GM12878 (cell line): ENCODE data around the gene JAG1. TPM values are rescaled to one million over a fixed set of nuclear protein-coding genes. Genes with fewer than 3 reads are reported as not detected.

Experiments
- ATAC-seq: fragments of 200-7000 bp; cut with Tn5 transposase; 3 replicates; pipeline ENCODE4 v1.9.1; 2020; ENCODE audit warnings: mild to moderate bottlenecking, moderate library complexity
- BruUV-seq: library from RNA; stranded (reverse); fragments of 400-500 nt; replicated peaks from 2 replicates; lab custom pipeline; 2021; lab: Mats Ljungman, UMichigan
- CTCF ChIA-PET: fragments of 300-600 bp; sonication (Branson Sonifier 250); formaldehyde crosslinking; extraction: SDS; loops from one replicate; lab custom pipeline; 2021; ENCODE audit warnings: inconsistent platforms; lab: Yijun Ruan, JAX
- POLR2A ChIA-PET: fragments of 350-600 bp; formaldehyde crosslinking; extraction: SDS; loops from one replicate; lab custom pipeline; 2021; ENCODE audit warnings: inconsistent platforms; lab: Charles Lee
- RAD21 ChIA-PET: fragments of 300-600 bp; sonication (Branson Sonifier 250); formaldehyde crosslinking; loops from one replicate; lab custom pipeline; 2023; ENCODE audit warnings: antibody characterized with exemption; ENCODE audit not compliant: unreplicated experiment; lab: Charles Lee
- SMC1A ChIA-PET: fragments of 300-600 bp; sonication (Branson Sonifier 250); formaldehyde crosslinking; loops from one replicate; lab custom pipeline; 2023; ENCODE audit not compliant: unreplicated experiment, uncharacterized antibody; lab: Charles Lee
- DNase-seq: peaks from one replicate; pipeline ENCODE4 v3.0.0-alpha.2; 2011; ENCODE audit warnings: low read depth, low spot score
- FAIRE-seq: peaks from 3 replicates; lab custom pipeline; 2011; peaks lifted over from hg19 to GRCh38; lab: Jason Lieb, UNC
- H2AFZ ChIP-seq: 2 replicates; pipeline ENCODE4 v1.6.0; 2011; ENCODE audit warnings: low read depth, low read length, control low read depth; ENCODE audit not compliant: control insufficient read depth
- H3K27ac ChIP-seq: 2 replicates; pipeline ENCODE4 v1.5.1; 2011; ENCODE audit warnings: control low read depth; ENCODE audit not compliant: control insufficient read depth, insufficient read depth
- H3K27me3 ChIP-seq, 2 experiments: replicated peaks in 1 of 2; 2 replicates each; pipeline versions ENCODE4 v1.6.0 to v1.6.1; 2011; ENCODE audit warnings: low read length in 1 of 2; ENCODE audit not compliant: control insufficient read depth in 2 of 2, insufficient read depth in 2 of 2
- H3K36me3 ChIP-seq, 2 experiments: 2 replicates each; pipeline ENCODE4 v1.5.1; 2011; ENCODE audit warnings: low read length in 1 of 2; ENCODE audit not compliant: control insufficient read depth in 2 of 2, insufficient read depth in 2 of 2
- H3K4me1 ChIP-seq: 2 replicates; pipeline ENCODE4 v1.6.1; 2011; ENCODE audit warnings: mild to moderate bottlenecking, low read length, moderate library complexity, mixed read lengths; ENCODE audit not compliant: control insufficient read depth, insufficient read depth
- H3K4me2 ChIP-seq: 2 replicates; pipeline ENCODE4 v1.6.0; 2011; ENCODE audit warnings: control low read depth; ENCODE audit not compliant: control insufficient read depth, insufficient read depth
- H3K4me3 ChIP-seq: fragments of 200-600 bp; sonication (generic); 2 replicates; pipeline ENCODE4 v1.5.1; 2016
- H3K79me2 ChIP-seq: 2 replicates; pipeline ENCODE4 v1.6.0; 2011; ENCODE audit warnings: low read length; ENCODE audit not compliant: control insufficient read depth, insufficient read depth
- H3K9ac ChIP-seq: 2 replicates; pipeline ENCODE4 v1.8.0; 2011; ENCODE audit warnings: low read length, control low read depth, mixed read lengths; ENCODE audit not compliant: control insufficient read depth, insufficient read depth
- H3K9me3 ChIP-seq: replicated peaks from 3 replicates; pipeline ENCODE4 v1.5.1; 2011; ENCODE audit warnings: mild to moderate bottlenecking, low read length; ENCODE audit not compliant: control insufficient read depth, insufficient read depth
- H4K20me1 ChIP-seq: 2 replicates; pipeline ENCODE4 v1.6.0; 2011; ENCODE audit not compliant: control insufficient read depth, insufficient read depth
- ASH2L ChIP-seq: fragments of 300-600, 200-600 bp; sonication (generic); IDR thresholded peaks from 2 replicates; pipeline ENCODE4 v1.6.1; 2017; ENCODE audit warnings: low read depth, mild to moderate bottlenecking, borderline replicate concordance
- CEBPZ ChIP-seq: fragments of 150-350 bp; IDR thresholded peaks from 2 replicates; pipeline ENCODE4 v1.6.1; 2016; ENCODE audit warnings: low read depth, low read length
- NFYA ChIP-seq: IDR thresholded peaks from 2 replicates; pipeline ENCODE4 v1.6.1; 2011; ENCODE audit warnings: low read depth, mild to moderate bottlenecking, low read length, improper control_type of control experiment, borderline replicate concordance
- POLR2A ChIP-seq: IDR thresholded peaks from 2 replicates; pipeline ENCODE4 v1.6.1; 2011; ENCODE audit warnings: low read depth, mild to moderate bottlenecking, low read length
- RBBP5 ChIP-seq: fragments of 200-600 bp; sonication (generic); conservative IDR thresholded peaks from 2 replicates; pipeline ENCODE4 v1.6.1; 2016
- SP1 ChIP-seq: IDR thresholded peaks from one replicate; pipeline ENCODE4 v1.6.1; 2011; ENCODE audit warnings: low read depth, low read length
- TCF7 ChIP-seq: IDR thresholded peaks from 2 replicates; pipeline ENCODE4 v1.6.1; 2014; ENCODE audit warnings: antibody characterized with exemption, borderline replicate concordance
- ZNF24 ChIP-seq: fragments of 450-650 bp; IDR thresholded peaks from 2 replicates; pipeline ENCODE4 v1.6.1; 2017; ENCODE audit warnings: antibody characterized with exemption, mild to moderate bottlenecking
- WGBS: methylation state at CpG from one replicate; pipeline ENCODE4 v1.1.6; 2016; ENCODE audit warnings: low lambda C conversion rate; ENCODE audit not compliant: insufficient replicate concordance, insufficient coverage; ENCODE audit errors: missing lambda C conversion rate; 5-methylcytosine and 5-hydroxymethylcytosine counted together
- in situ Hi-C: fragments of 300-500 bp; cut with MboI; formaldehyde crosslinking; loops from 9 replicates; pipeline ENCODE4 v1.14.3; 2018; ENCODE audit warnings: mixed read lengths
- intact Hi-C: fragments of 100-400 bp; cut with micrococcal nuclease; formaldehyde crosslinking; loops from one replicate; pipeline ENCODE4 v1.14.2; 2022; ENCODE audit not compliant: unreplicated experiment
- polyA plus RNA-seq, 11 experiments: library from polyadenylated mRNA; depleted of rRNA in 4 of 11; unstranded in 6 of 11; stranded (reverse) in 5 of 11; fragments of >200 nt; fragmentation: Nextera tagmentation in 4 of 11; fragmentation: Illumina TruSeq in 1 of 11; extraction: Ambion mirVana in 4 of 11; extraction: Trizol in 1 of 11; gene quantifications; 1 replicate in 1 of 11; 2 replicates in 10 of 11; pipeline versions ENCODE4 v1.2.1 to v1.2.3, GENCODE V29; 2011 to 2016; ENCODE audit warnings: inconsistent platforms in 2 of 11, missing spikeins in 2 of 11, low read depth in 1 of 11
- total RNA-seq, 4 experiments: library from RNA; depleted of rRNA in 3 of 4; stranded (reverse); fragments of >200 nt in 3 of 4; fragmentation: Illumina TruSeq in 1 of 4; extraction: Trizol in 1 of 4; gene quantifications; 2 replicates each; pipeline versions ENCODE4 v1.2.1 to v1.2.3, GENCODE V29; 2013 to 2021
- TF ChIP-seq, protein P1 (sequence below): fragments of 450-650 bp; formaldehyde crosslinking; IDR thresholded peaks from 2 replicates; pipeline ENCODE4 v1.5.0; 2022; ENCODE audit warnings: mild to moderate bottlenecking, missing genetic modification characterization
- TF ChIP-seq, protein P2 (sequence below), 3 experiments: IDR thresholded peaks in 2 of 3; conservative IDR thresholded peaks in 1 of 3; 2 replicates each; pipeline ENCODE4 v1.5.1; 2011; ENCODE audit warnings: low read depth in 3 of 3, low read length in 3 of 3, mild to moderate bottlenecking in 3 of 3, control low read depth in 2 of 3, moderate library complexity in 2 of 3, inconsistent platforms in 1 of 3, mixed read lengths in 1 of 3; ENCODE audit not compliant: control insufficient read depth in 2 of 3, insufficient read depth in 1 of 3; ENCODE audit errors: extremely low read depth in 1 of 3
- TF ChIP-seq, protein P3 (sequence below): IDR thresholded peaks from 2 replicates; pipeline ENCODE4 v1.6.1; 2011; ENCODE audit warnings: mild to moderate bottlenecking, low read depth, low read length, moderate library complexity; ENCODE audit not compliant: insufficient replicate concordance

The JAG1 gene
- total and polyA plus RNA-seq, 10 of the 15 experiments (the other 5 are each of a cell fraction or from before 2014, with no cell fraction given): 0.66 to 6.9 (median 1.8) TPM

DNA sequence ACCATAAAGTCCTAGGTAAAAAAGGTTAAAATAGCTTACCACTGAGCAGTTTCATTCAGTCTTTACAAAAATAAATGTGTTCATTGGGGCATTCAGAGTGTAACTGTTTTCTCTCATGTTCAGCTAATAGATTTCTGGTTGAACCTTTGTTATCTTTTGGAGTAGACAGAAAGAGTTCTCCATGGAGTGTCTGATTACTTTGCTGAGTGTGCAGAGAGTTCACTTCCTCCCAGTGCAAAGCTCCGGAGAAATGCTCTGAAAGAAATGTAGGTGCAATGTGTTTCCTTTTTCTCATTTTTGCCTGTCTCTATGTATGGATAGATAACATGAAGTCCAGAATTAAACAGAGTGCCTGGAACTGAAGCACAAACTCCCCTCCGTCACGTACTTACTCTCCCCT is 52.6 kb downstream of the JAG1 start:
- POLR2A ChIA-PET: no interaction called here
- Histone ChIP-seq H3K79me2 (no peaks in the 10 kb centered on the region), H2AFZ (no peak overlapping the region), H3K4me2 (no peak overlapping the region), H3K36me3 (peaks cover 0 to 1% of the 10 kb centered on the region in 2 experiments; a peak in 1 of 4 replicates), H3K27me3 (no peaks in the 10 kb centered on the region), H3K27ac (no peak overlapping the region), H3K4me3 (no peak overlapping the region), H4K20me1 (no peaks in the 10 kb centered on the region), H3K4me1 (no peaks in the 10 kb centered on the region; the same call in 1 of the 2 replicates), H3K9ac (no peak overlapping the region), H3K9me3 (no peaks in the 10 kb centered on the region)
- DNase-seq (no peak), FAIRE-seq (no peak), ATAC-seq (no peak)
- BruUV-seq: no TSS peak
- TF ChIP-seq, protein P1, sequence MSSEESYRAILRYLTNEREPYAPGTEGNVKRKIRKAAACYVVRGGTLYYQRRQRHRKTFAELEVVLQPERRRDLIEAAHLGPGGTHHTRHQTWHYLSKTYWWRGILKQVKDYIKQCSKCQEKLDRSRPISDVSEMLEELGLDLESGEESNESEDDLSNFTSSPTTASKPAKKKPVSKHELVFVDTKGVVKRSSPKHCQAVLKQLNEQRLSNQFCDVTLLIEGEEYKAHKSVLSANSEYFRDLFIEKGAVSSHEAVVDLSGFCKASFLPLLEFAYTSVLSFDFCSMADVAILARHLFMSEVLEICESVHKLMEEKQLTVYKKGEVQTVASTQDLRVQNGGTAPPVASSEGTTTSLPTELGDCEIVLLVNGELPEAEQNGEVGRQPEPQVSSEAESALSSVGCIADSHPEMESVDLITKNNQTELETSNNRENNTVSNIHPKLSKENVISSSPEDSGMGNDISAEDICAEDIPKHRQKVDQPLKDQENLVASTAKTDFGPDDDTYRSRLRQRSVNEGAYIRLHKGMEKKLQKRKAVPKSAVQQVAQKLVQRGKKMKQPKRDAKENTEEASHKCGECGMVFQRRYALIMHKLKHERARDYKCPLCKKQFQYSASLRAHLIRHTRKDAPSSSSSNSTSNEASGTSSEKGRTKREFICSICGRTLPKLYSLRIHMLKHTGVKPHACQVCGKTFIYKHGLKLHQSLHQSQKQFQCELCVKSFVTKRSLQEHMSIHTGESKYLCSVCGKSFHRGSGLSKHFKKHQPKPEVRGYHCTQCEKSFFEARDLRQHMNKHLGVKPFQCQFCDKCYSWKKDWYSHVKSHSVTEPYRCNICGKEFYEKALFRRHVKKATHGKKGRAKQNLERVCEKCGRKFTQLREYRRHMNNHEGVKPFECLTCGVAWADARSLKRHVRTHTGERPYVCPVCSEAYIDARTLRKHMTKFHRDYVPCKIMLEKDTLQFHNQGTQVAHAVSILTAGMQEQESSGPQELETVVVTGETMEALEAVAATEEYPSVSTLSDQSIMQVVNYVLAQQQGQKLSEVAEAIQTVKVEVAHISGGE (CRISPR knock-in tag): no peak
- TF ChIP-seq TCF7 (no peak), ASH2L (no peak), CEBPZ (no peak), NFYA (no peak), ZNF24 (no peak), SP1 (no peak), RBBP5 (no peak), POLR2A (no peak)
- TF ChIP-seq, protein P2, sequence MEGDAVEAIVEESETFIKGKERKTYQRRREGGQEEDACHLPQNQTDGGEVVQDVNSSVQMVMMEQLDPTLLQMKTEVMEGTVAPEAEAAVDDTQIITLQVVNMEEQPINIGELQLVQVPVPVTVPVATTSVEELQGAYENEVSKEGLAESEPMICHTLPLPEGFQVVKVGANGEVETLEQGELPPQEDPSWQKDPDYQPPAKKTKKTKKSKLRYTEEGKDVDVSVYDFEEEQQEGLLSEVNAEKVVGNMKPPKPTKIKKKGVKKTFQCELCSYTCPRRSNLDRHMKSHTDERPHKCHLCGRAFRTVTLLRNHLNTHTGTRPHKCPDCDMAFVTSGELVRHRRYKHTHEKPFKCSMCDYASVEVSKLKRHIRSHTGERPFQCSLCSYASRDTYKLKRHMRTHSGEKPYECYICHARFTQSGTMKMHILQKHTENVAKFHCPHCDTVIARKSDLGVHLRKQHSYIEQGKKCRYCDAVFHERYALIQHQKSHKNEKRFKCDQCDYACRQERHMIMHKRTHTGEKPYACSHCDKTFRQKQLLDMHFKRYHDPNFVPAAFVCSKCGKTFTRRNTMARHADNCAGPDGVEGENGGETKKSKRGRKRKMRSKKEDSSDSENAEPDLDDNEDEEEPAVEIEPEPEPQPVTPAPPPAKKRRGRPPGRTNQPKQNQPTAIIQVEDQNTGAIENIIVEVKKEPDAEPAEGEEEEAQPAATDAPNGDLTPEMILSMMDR (IDR thresholded peaks at IDR 0.05 in 2 of 3, conservative IDR thresholded peaks at IDR 0.05 in 1 of 3; ENCODE audit: control insufficient read depth in 2 of 3, extremely low read depth in 1 of 3, insufficient read depth in 1 of 3, low read depth in 3 of 3, low read length in 3 of 3): no peak
- TF ChIP-seq, protein P3, sequence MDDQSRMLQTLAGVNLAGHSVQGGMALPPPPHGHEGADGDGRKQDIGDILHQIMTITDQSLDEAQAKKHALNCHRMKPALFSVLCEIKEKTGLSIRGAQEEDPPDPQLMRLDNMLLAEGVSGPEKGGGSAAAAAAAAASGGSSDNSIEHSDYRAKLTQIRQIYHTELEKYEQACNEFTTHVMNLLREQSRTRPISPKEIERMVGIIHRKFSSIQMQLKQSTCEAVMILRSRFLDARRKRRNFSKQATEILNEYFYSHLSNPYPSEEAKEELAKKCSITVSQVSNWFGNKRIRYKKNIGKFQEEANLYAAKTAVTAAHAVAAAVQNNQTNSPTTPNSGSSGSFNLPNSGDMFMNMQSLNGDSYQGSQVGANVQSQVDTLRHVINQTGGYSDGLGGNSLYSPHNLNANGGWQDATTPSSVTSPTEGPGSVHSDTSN: no peak
- CTCF ChIA-PET: interaction anchor here (1.2 kb wide), 1 partner anchor 10 kb away, joined by 3 read pairs; no protein-coding TSS in a partner anchor
- intact Hi-C loops: no loop called here
- in situ Hi-C loops: no loop called here
- 100% methylated on average over 3 of the region's 3 CpGs for WGBS
- SMC1A ChIA-PET: interaction anchor here (1.3 to 1.9 kb wide), 3 partner anchors 10 to 38 kb away, joined by 4 to 6 read pairs (median 5); no protein-coding TSS in a partner anchor
- RAD21 ChIA-PET: no interaction called here
